AG04449 (cell line): ENCODE results near the gene FUT1.
"Not testable (repeated sequence)": the region's sequence is repeated elsewhere in the genome, so short reads cannot be mapped to it uniquely, and the experiment has no call there.

Experiments used
- CTCF ChIA-PET: fragments of 350-600 bp; formaldehyde crosslinking; extraction: SDS; loops from one replicate; lab custom pipeline; 2021; ENCODE audit warnings: antibody characterized with exemption; lab: Yijun Ruan, JAX
- POLR2A ChIA-PET: fragments of 400-600, 350-600 bp; formaldehyde crosslinking; extraction: SDS; loops from one replicate; lab custom pipeline; 2020; ENCODE audit warnings: antibody characterized with exemption, inconsistent platforms; lab: Yijun Ruan, JAX
- DNase-seq: peaks from one replicate; pipeline ENCODE4 v3.0.0-alpha.2; 2010; ENCODE audit warnings: low read depth, low spot score
- H3K4me3 ChIP-seq: 2 replicates; pipeline ENCODE4 v1.5.1; 2011; ENCODE audit warnings: low read depth, mild to moderate bottlenecking, control low read depth, low read length
- TF ChIP-seq, protein P1 (sequence below): IDR thresholded peaks from one replicate; pipeline ENCODE4 v1.5.1; 2011; ENCODE audit warnings: mild to moderate bottlenecking, moderate library complexity, low read length, control low read depth, inconsistent platforms; ENCODE audit not compliant: insufficient read depth; ENCODE audit errors: missing control alignments

FUT1 gene

DNA sequence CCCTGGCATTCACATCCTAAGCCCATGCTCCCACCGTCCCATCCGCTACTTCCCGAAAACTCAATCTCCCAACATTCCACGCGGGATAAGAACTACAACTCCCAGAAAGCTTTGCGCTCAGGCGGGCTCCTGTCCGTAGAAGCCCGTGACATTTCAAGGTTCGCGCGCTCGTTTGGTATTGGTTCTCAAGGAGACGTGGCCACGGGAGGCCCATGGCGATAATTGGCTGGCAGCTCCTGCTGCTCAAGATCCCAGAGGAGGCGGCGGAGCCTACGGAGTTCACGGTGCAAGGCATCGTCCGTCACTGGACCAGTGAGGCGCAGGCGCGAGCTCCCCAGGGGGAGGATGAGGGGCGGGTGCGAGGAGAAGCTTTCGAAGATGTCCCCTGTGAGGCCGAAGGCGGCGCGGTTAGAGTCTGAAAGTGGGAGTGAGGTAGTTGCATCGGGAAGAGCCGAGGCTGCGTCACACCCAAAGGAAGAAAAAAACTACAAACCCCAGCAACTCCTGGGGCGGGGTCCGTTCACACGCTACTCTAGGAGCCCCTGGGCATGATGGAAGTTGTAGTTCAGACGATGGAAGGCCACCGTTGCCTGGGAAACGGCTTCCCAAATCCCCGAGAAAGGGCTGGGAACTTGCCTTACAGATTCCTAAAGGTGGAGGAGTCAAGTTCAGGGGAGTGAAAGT lies 31.7 kb downstream of the FUT1 start:
- H3K4me3 ChIP-seq = peak overlapping the region; percentile 81
- ChIA-PET CTCF (interaction anchor here (0.8 kb wide), 1 partner anchor 46 kb away, joined by 5 read pairs; no protein-coding TSS in a partner anchor), POLR2A (interaction anchor here (0.5 to 1.1 kb wide), 4 partner anchors 56 to 154 kb away, joined by 3 read pairs; partner anchors contain the start of gene SPHK2)
- peak; percentile 93 for DNase-seq
- TF ChIP-seq, protein P1, sequence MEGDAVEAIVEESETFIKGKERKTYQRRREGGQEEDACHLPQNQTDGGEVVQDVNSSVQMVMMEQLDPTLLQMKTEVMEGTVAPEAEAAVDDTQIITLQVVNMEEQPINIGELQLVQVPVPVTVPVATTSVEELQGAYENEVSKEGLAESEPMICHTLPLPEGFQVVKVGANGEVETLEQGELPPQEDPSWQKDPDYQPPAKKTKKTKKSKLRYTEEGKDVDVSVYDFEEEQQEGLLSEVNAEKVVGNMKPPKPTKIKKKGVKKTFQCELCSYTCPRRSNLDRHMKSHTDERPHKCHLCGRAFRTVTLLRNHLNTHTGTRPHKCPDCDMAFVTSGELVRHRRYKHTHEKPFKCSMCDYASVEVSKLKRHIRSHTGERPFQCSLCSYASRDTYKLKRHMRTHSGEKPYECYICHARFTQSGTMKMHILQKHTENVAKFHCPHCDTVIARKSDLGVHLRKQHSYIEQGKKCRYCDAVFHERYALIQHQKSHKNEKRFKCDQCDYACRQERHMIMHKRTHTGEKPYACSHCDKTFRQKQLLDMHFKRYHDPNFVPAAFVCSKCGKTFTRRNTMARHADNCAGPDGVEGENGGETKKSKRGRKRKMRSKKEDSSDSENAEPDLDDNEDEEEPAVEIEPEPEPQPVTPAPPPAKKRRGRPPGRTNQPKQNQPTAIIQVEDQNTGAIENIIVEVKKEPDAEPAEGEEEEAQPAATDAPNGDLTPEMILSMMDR = no peak

DNA sequence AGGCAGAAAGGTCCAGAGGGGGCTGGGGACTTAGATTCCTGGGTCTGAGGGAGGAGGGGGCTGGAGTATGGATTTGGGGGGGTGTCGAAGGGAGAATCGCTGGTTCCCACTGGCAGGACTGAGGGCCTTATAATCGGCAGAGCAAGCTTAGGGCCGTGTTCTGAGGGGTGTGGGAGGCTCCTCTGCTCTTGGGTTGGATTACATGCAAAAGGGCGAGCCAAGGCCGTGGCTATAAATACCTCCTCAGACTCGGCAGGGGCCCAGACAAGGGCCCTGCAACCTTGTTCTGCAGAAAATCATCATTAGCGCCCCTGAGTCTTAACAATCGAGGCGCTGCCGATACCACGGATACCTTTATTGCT lies 32.2 kb downstream of the FUT1 start:
- H3K4me3 ChIP-seq = peak overlapping the region; percentile 81
- ChIA-PET POLR2A (interaction anchor here (0.9 to 1.1 kb wide), 2 partner anchors 97 to 101 kb away, joined by 3 read pairs; partner anchors contain the start of gene SPHK2), CTCF (interaction anchor here (0.8 kb wide), 1 partner anchor 45 kb away, joined by 5 read pairs; no protein-coding TSS in a partner anchor)
- TF ChIP-seq, protein P1 = no peak
- no peak for DNase-seq

DNA sequence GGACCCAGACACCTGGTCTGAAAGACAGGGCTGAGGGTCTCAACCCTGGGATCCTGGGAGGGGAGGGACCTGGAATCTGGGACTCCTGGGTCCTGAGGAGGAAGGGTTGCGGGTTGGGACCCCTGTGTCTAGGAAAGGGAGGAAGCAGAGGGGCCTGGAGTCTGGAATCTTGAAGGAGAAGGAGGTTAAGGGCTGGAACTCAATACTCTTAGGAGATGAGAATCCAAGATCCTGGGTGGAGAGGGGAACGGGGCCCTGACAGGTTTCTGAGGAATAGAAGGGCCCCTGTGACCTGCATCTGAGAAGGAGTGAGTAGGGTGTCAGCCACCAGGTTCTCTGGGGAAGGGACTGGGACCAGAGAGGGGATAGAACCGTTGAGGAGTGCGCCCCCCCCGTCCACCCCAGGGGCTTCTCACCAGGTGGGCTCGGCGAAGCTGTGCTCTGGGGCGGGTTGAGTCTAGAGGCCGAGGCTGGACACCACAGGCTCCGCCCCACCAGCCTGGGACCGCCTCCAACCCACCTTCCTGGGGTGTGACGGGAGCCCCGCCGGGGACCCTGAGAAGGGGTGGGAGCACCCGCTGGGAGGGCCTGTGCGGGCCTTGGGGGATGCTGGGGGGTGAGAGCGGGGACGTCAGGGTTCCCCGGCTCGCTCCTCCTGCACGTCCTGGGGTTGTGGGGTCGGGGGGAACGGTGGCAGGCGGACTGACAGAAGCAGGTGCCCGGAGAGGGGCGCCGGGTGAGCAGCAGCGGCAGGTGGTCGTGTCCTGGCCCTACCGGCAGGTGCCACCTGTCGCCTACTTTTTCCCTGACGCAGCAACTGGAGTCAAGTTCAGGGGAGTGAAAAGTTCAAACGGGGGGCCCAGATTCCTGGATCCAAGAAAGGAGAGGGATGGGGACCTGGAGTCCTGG lies 32.9 kb downstream of the FUT1 start, which contains the start of gene MAMSTR:
Gene MAMSTR, minus strand, starts transcription at position 463 of the 909 bp plus-strand sequence. CDS start 694 bp downstream, outside the sequence.
- POLR2A ChIA-PET = no interaction called here
- TF ChIP-seq, protein P1 = no peak
- CTCF ChIA-PET = no interaction called here
- peak within 1 kb of the TSS; percentile 81 for H3K4me3 ChIP-seq
- DNase-seq = no peak

DNA sequence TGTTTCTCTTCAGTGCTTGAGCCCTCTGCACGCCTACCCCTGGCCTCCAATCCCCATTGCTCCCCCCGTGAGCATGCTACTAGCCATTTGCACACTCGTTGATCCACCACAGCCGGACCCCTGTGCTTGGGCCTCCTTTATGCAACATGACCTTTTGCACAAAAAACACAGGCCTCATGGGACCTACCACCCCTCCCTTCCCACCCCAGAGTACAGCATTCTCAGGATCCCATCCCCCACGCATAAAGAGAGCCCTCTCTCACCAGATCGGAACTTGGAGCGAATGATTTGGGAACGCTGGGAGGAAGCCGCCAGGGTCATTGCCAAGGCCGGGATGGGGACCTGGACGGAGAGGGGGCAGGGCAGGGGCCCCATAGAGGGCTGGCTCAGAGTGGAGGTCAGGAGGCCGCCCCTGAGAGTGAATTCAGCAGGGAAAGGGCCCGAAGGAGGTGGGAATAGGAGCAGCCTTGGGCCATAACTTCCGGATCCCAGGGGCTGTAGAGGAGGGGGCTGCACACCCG lies 33.7 kb downstream of the FUT1 start:
- DNase-seq = no peak
- CTCF ChIA-PET = no interaction called here
- TF ChIP-seq, protein P1 = no peak
- POLR2A ChIA-PET = no interaction called here
- no peak overlapping the region for H3K4me3 ChIP-seq

DNA sequence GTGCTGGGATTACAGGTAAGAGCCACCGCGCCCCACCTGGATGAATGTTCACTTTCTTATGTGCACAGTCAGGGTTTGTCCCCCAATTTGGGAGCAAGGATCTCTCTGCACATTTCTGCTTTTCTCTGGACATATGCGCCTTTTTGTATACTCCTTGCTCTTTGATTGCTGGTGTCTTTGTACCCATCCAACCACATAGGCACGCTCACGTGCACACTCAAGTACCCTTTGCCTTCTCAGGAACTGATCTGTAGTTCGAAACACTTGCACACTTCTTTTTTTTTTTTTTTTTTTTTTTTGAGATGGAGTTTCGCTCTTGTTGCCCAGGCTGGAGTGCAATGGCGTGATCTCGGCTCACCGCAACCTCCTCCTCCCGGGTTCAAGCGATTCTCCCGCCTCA lies 34.3 kb downstream of the FUT1 start:
- not testable (repeated sequence) for DNase-seq, H3K4me3 ChIP-seq
- CTCF ChIA-PET = interaction anchor here (0.8 kb wide), 1 partner anchor 9 kb away, joined by 3 read pairs; no protein-coding TSS in a partner anchor
- POLR2A ChIA-PET = interaction anchor here (1.2 kb wide), 1 partner anchor 18 kb away, joined by 3 read pairs; no protein-coding TSS in a partner anchor

DNA sequence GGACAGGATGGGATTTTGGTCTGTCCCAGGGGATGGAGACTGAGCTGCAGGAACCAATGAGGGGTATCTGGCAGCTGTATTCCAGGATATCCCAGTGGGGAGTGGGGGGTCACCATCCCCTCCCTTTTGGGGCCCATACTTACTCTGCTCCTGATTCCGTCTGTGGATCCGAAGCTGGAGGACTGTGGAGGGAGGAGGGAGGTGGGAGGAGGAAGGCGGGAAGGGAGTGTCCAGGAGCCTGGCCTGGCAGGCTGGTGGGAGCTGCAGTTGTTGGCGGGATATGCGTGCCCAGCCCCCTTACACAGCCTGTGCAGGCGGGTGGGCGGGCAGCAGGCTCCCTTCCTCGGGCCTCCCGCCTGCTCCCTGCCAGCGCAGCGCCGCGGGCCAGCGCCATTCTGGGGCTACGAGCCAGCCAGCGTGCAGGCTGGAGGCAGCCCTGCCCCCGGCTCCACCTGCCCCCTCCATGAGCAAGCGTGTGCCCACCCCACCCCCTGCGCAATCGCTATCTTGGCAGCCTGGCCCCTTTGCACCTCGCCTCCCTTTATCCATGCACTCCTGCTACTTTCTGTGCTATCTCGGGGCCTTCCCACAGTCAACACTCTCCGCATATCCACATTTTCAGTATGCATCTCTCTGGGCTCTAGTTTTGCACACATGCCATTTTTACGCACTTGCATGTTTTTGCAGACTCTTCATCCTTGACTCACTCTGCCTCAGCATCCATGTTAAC lies 35.7 kb downstream of the FUT1 start:
- no peak for DNase-seq
- CTCF ChIA-PET = interaction anchor here (0.8 to 1.1 kb wide), 3 partner anchors 10 to 126 kb away, joined by 3 to 5 read pairs (median 3); no protein-coding TSS in a partner anchor
- peak overlapping the region; percentile 47 for H3K4me3 ChIP-seq
- POLR2A ChIA-PET = interaction anchor here (0.7 to 1.2 kb wide), 2 partner anchors 8 to 17 kb away, joined by 3 read pairs; no protein-coding TSS in a partner anchor
- TF ChIP-seq, protein P1 = no peak
